HUES6 (cell line): ENCODE measurements around the gene IL25.
"Not testable (repeated sequence)": the region's sequence is repeated elsewhere in the genome, so short reads cannot be mapped to it uniquely, and the experiment has no call there.

ENCODE experiments used
- H3K27ac ChIP-seq: 2 replicates; pipeline ENCODE4 v1.7.0; 2013; ENCODE audit warnings: low read depth, mild to moderate bottlenecking, low read length, inconsistent platforms
- H3K27me3 ChIP-seq: 2 replicates; pipeline ENCODE4 v1.6.1; 2013; ENCODE audit warnings: low read length; ENCODE audit not compliant: control insufficient read depth, insufficient read depth
- H3K36me3 ChIP-seq: 2 replicates; pipeline ENCODE4 v1.6.1; 2013; ENCODE audit warnings: low read length; ENCODE audit not compliant: control insufficient read depth, insufficient read depth
- H3K4me1 ChIP-seq: 2 replicates; pipeline ENCODE4 v1.6.1; 2013; ENCODE audit warnings: low read length; ENCODE audit not compliant: control insufficient read depth, insufficient read depth
- H3K4me3 ChIP-seq: 2 replicates; pipeline ENCODE4 v1.5.1; 2013; ENCODE audit warnings: low read depth, low read length
- H3K9ac ChIP-seq: one replicate; pipeline ENCODE4 v1.6.1; 2013; ENCODE audit warnings: mild to moderate bottlenecking, low read length
- H3K9me3 ChIP-seq: 2 replicates; pipeline ENCODE4 v1.6.1; 2013; ENCODE audit warnings: low read depth, low read length; ENCODE audit not compliant: control insufficient read depth, insufficient read depth

Gene IL25

DNA sequence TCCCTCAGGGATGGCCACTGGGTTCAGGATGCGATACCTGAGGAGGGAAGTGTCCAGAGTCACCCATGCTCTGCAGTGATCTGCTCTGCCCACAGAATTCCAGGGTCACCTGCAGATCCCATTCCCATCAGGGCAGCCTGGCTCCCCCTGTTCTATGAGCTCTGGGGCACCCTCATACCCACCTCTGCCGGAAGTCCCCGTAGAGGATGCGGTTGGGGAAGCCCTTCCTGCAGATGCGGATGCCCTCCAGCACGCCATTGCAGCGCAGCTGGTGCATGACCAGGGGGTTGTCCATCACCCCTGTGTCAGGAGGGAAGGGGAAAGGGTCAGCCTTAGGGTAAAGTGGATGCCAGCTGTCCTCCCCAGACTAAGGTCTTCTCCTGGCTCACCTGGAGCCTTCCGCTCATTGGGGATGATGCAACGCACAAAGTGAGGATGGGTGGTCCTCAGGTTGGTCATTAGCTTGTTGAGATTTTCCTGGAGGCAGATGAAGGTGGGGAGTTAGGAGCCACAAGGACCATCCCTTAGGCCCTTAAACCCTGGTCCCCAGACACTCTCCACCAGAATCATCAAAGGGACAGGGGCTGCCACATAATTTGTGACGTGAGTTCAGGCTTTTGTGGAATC lies 24.3 kb downstream of the IL25 start:
- Histone ChIP-seq H3K9me3 (no peaks in the 10 kb centered on the region), H3K36me3 (no peaks in the 10 kb centered on the region), H3K27me3 (peaks cover 29% of the 10 kb centered on the region; the same call in 1 of the 2 replicates), H3K4me1 (no peaks in the 10 kb centered on the region), H3K9ac (no peak overlapping the region), H3K4me3 (no peak overlapping the region), H3K27ac (no peak overlapping the region)

- Histone ChIP-seq H3K9me3 (no peaks in the 10 kb centered on the region), H3K27me3 (peaks cover 27% of the 10 kb centered on the region), H3K27ac (no peak overlapping the region)
These were observed 25.7 kb downstream of the IL25 start for GRCh38 chr14:23398348-23398747.

GRCh38 chr14:23399136-23399535 lies 26.5 kb downstream of the IL25 start:
- Histone ChIP-seq H3K36me3 (no peaks in the 10 kb centered on the region), H3K9ac (no peak overlapping the region), H3K9me3 (no peaks in the 10 kb centered on the region), H3K4me1 (0 out of 2 replicates have a peak, but pooled peaks cover 5% of the 10 kb centered on the region), H3K27me3 (peaks cover 29% of the 10 kb centered on the region), H3K4me3 (no peak overlapping the region), H3K27ac (no peak overlapping the region)

More at GRCh38 chr14:23398348-23398747, 25.7 kb downstream of the IL25 start:
- H3K4me3 ChIP-seq, result no peak overlapping the region
- H3K4me1 ChIP-seq, result 0 out of 2 replicates have a peak, but pooled peaks cover 5% of the 10 kb centered on the region
- H3K9ac ChIP-seq, result no peak overlapping the region
- no peaks in the 10 kb centered on the region for H3K36me3 ChIP-seq

DNA sequence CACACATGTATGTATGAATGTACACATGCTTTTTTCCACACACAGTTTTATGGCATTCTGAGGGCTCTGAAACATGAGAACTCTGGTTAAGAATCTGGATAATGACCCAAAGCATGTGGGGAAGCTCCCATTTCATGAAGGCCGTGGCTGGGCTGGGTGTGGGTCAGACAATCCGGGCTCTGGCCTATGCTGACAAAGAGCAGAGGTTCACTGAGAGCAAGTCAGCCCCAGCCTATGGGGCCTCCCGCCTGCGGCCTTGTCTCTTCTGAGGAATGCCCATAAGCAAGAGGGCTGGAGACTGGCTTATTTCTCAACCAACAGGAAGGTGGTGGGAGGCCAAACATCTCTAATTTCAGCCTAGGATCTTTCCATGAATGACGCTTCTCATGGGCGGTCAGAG lies 27.0 kb downstream of the IL25 start:
- H3K36me3 ChIP-seq, result no peaks in the 10 kb centered on the region
- H3K27ac ChIP-seq, result no peak overlapping the region
- 0 out of 2 replicates have a peak, but pooled peaks cover 5% of the 10 kb centered on the region for H3K4me1 ChIP-seq
- peaks cover 33% of the 10 kb centered on the region for H3K27me3 ChIP-seq
- H3K9me3 ChIP-seq, result no peaks in the 10 kb centered on the region
- H3K4me3 ChIP-seq, result no peak overlapping the region
- no peak overlapping the region for H3K9ac ChIP-seq

DNA sequence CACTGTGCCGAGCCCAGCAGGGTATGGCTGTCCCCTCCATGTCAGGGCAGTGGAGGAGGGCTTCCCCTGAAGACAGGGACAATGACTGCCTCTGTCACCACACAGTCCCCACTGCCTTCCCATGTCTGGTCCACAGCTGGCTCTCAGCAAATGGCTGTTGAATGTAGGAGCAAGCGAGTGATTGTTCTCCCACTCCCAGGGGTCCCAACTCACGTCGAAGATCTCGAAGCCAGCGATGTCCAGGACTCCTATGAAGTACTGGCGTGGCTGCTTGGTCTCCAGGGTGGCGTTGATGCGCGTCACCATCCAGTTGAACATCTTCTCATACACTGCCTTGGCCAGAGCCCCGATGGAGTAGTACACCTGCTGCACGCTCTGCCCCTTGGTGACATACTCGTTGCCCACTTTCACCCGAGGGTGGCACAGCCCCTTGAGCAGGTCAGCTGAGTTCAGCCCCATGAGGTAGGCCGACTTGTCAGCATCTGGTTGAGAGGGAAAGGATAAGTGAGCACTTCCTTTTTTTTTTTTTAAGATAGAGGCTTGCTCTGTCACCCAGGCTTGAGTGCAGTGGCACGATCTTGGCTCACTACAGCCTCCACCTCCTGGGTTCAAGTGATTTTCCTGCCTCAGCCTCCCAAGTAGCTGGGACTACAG lies 28.0 kb downstream of the IL25 start:
- H3K9me3 ChIP-seq, H3K4me3 ChIP-seq, H3K9ac ChIP-seq, H3K36me3 ChIP-seq, H3K4me1 ChIP-seq, H3K27ac ChIP-seq: not testable (repeated sequence)
- H3K27me3 ChIP-seq, result peaks cover 33% of the 10 kb centered on the region

DNA sequence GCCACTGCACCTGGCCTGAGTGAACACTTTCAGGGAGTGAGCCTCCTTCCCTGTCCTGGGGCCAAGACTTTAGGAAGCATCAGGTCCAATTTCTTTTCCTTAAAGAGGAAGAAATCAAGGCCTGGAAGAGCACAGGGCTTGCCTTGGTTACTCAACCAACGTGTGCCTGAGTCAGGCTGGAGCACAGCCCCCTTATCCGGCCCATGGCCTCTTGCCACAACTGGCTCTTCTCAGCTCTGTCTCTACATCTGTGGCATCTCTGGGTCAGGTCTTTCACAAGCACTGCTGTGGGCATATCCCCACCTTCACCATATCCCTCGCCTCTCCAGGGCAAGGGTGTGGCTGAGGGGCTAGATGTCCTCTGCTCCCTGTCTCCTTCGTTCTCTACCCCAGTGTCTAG lies 28.7 kb downstream of the IL25 start:
- Histone ChIP-seq H3K36me3 (no peaks in the 10 kb centered on the region), H3K4me1 (0 out of 2 replicates have a peak, but pooled peaks cover 5% of the 10 kb centered on the region), H3K27me3 (peaks cover 37% of the 10 kb centered on the region), H3K27ac (no peak overlapping the region), H3K9me3 (no peaks in the 10 kb centered on the region), H3K4me3 (no peak overlapping the region), H3K9ac (no peak overlapping the region)

DNA sequence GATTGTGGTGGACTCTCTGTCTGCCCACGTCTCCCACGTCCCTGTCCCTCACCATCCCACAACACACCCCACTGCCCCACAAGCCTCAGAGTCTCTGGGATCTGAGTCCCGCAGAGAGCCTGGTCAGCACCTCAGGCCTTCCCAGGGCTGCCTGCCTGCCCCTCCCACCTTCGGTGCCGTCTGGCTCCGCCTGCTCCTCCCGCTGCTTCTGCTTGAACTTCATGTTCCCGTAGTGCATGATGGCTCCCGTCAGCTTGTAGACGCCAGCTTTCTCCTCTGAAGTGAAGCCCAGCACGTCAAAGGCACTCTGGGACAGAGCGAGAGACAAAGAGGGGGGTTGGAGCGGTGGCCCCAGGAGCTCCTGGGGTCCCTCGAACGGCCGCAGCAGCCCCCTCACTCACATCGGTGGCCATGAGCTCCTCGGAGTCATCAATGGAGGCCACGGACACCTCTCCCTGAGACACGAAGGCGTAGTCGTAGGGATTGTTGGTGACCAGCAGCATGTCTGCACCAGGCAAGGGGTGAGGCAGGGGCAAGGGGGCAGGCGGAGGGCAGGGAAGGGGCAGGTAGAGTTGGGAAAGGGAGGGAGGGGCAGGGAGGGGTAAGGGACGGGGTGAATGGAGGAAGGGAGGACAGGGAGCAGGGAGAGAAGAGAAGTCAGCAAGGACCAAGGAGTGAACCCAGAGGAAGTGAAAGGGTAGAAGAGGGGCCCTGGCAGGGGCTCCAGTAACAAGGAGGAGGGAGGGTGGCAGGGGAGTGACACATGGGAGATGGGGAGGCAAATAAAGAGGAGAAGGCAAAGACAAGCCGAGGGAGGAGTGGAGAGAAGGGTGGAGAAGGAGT lies 29.9 kb downstream of the IL25 start:
- Histone ChIP-seq H3K9me3 (no peaks in the 10 kb centered on the region), H3K36me3 (no peaks in the 10 kb centered on the region), H3K4me3 (no peak overlapping the region), H3K27ac (no peak overlapping the region), H3K4me1 (0 out of 2 replicates have a peak, but pooled peaks cover 5% of the 10 kb centered on the region), H3K9ac (no peak overlapping the region), H3K27me3 (peaks cover 40% of the 10 kb centered on the region)

DNA sequence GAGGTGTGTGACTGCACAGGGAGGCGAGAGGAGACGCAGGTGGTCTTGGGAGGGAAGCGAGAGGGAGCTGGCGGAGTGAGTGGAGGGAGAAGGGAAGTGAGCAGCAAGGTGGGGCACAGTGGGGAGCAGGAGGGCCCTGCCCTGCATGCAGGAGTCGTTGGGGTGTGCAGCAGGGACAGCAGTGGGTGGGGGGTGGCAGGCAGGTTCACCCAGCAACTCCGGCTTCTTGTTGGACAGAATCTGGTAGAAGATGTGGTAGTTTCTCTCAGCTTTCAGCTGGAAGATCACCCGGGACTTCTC lies 30.5 kb downstream of the IL25 start:
- no peaks in the 10 kb centered on the region for H3K9me3 ChIP-seq
- no peak overlapping the region for H3K4me3 ChIP-seq
- H3K4me1 ChIP-seq, result 0 out of 2 replicates have a peak, but pooled peaks cover 5% of the 10 kb centered on the region
- H3K27ac ChIP-seq, result no peak overlapping the region
- H3K27me3 ChIP-seq, result peaks cover 44% of the 10 kb centered on the region
- H3K9ac ChIP-seq, result no peak overlapping the region
- H3K36me3 ChIP-seq, result no peaks in the 10 kb centered on the region

DNA sequence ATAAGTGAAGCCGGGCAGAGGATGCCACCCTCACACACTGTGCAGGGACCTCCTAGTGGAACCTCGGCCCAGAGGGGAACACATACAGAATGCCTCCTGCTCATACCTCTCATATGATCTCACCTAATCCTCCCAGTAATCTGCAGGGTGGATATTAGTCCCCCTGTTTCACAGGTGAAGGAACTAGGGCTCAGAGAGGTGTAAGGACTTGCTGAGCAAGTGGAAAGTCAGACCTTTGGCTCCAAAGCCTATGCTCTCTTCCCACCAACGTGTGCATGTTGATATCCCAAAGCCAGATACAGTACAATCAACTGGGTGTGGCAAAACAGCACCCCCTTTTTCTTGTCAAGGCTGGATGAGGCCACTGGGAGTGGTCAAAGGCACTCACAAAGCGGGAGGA lies 31.3 kb downstream of the IL25 start:
- peaks cover 44% of the 10 kb centered on the region for H3K27me3 ChIP-seq
- H3K4me1 ChIP-seq, result 0 out of 2 replicates have a peak, but pooled peaks cover 5% of the 10 kb centered on the region
- H3K36me3 ChIP-seq, result no peaks in the 10 kb centered on the region
- H3K4me3 ChIP-seq, result no peak overlapping the region
- no peak overlapping the region for H3K9ac ChIP-seq
- H3K27ac ChIP-seq, result no peak overlapping the region
- no peaks in the 10 kb centered on the region for H3K9me3 ChIP-seq

- Histone ChIP-seq H3K4me3 (no peak overlapping the region), H3K9ac (no peak overlapping the region), H3K9me3 (no peaks in the 10 kb centered on the region), H3K27ac (no peak overlapping the region), H3K27me3 (peaks cover 44% of the 10 kb centered on the region), H3K36me3 (no peaks in the 10 kb centered on the region), H3K4me1 (0 out of 2 replicates have a peak, but pooled peaks cover 5% of the 10 kb centered on the region)
These were observed 31.8 kb downstream of the IL25 start for GRCh38 chr14:23404331-23404900.
